Left ventricle myocardium inferior (tissue), 1 donor: Measurements from ENCODE around the gene CCL2. TPM values are rescaled to one million over a fixed set of nuclear protein-coding genes. Genes with fewer than 3 reads are reported as not detected.
"Not testable (repeated sequence)": the region's sequence is repeated elsewhere in the genome, so short reads cannot be mapped to it uniquely, and the experiment has no call there.

ENCODE experiments used
- DNase-seq: peaks from one replicate; pipeline ENCODE4 v3.0.0-alpha.2; 2020
- H3K27ac ChIP-seq: fragments of 200-600 bp; replicated peaks from 2 replicates; pipeline ENCODE4 v1.8.0; 2021
- H3K27me3 ChIP-seq: fragments of 200-600 bp; 2 replicates; pipeline ENCODE4 v1.8.0; 2021; ENCODE audit warnings: low read depth
- H3K36me3 ChIP-seq: fragments of 200-600 bp; 2 replicates; pipeline ENCODE4 v1.8.0; 2021
- H3K4me1 ChIP-seq: fragments of 200-600 bp; 2 replicates; pipeline ENCODE4 v1.8.0; 2021
- H3K4me3 ChIP-seq: fragments of 200-600 bp; 2 replicates; pipeline ENCODE4 v1.8.0; 2021; ENCODE audit warnings: mild to moderate bottlenecking, moderate library complexity
- H3K9me3 ChIP-seq: fragments of 200-600 bp; replicated peaks from 2 replicates; pipeline ENCODE4 v1.8.0; 2021
- CTCF ChIP-seq: fragments of 200-600 bp; IDR thresholded peaks from 2 replicates; pipeline ENCODE4 v1.8.0; 2021; ENCODE audit warnings: antibody characterized with exemption, mild to moderate bottlenecking, borderline replicate concordance
- intact Hi-C: fragments of 100-400 bp; cut with micrococcal nuclease; formaldehyde crosslinking; loops from one replicate; pipeline ENCODE4 v1.11.0; 2022
- total RNA-seq: library from RNA; stranded (reverse); fragmentation: NEBNext Ultra II Directional; extraction: Animal tissue kit (Norgen Biotek cat#: 25700); gene quantifications from one replicate; pipeline ENCODE4 v1.2.1, GENCODE V29; 2021
- donor health status: DM: no; HTN: yes; CAD: no; lungs with severe emphysema.

The CCL2 gene
- total RNA-seq, 1 donor from 2014 or later = 24.3 TPM

- DNase-seq = no peak
- TF ChIP-seq CTCF = no peak
- Histone ChIP-seq H3K4me1 (no peaks in the 10 kb centered on the region), H3K9me3 (peaks cover 12% of the 10 kb centered on the region), H3K27ac (no peak overlapping the region), H3K36me3 (no peaks in the 10 kb centered on the region), H3K4me3 (no peak overlapping the region), H3K27me3 (no peaks in the 10 kb centered on the region)
- intact Hi-C loops = no loop called here
Measured at GRCh38 chr17:34225046-34225445, 30.0 kb upstream of the CCL2 start.

GRCh38 chr17:34226011-34226743 lies 28.9 kb upstream of the CCL2 start:
- intact Hi-C loops = no loop called here
- no peak for TF ChIP-seq CTCF

GRCh38 chr17:34226744-34227034 lies 28.4 kb upstream of the CCL2 start:
- Histone ChIP-seq H3K36me3 (no peaks in the 10 kb centered on the region), H3K4me3 (no peak overlapping the region), H3K4me1 (no peaks in the 10 kb centered on the region), H3K9me3 (peaks cover 16% of the 10 kb centered on the region), H3K27ac (no peak overlapping the region), H3K27me3 (no peaks in the 10 kb centered on the region)
- no peak for DNase-seq
- TF ChIP-seq CTCF = no peak
- intact Hi-C loops = no loop called here

More at GRCh38 chr17:34226011-34226743, 28.9 kb upstream of the CCL2 start:
- no peak for DNase-seq
- Histone ChIP-seq H3K27ac (no peak overlapping the region), H3K4me3 (no peak overlapping the region), H3K27me3 (no peaks in the 10 kb centered on the region), H3K36me3 (no peaks in the 10 kb centered on the region), H3K4me1 (no peaks in the 10 kb centered on the region), H3K9me3 (peaks cover 16% of the 10 kb centered on the region)

GRCh38 chr17:34227293-34227692 lies 27.8 kb upstream of the CCL2 start:
- H3K27ac ChIP-seq, H3K27me3 ChIP-seq, H3K4me1 ChIP-seq, intact Hi-C loops, H3K4me3 ChIP-seq, DNase-seq, H3K36me3 ChIP-seq: not testable (repeated sequence)
- H3K9me3 ChIP-seq = peaks cover 16% of the 10 kb centered on the region

GRCh38 chr17:34227707-34228106 lies 27.4 kb upstream of the CCL2 start:
- no peak for DNase-seq
- intact Hi-C loops = no loop called here
- no peak overlapping the region for H3K27ac ChIP-seq
- no peak for TF ChIP-seq CTCF
- H3K9me3 ChIP-seq = peaks cover 16% of the 10 kb centered on the region
- H3K27me3 ChIP-seq = no peaks in the 10 kb centered on the region
- no peak overlapping the region for H3K4me3 ChIP-seq
- H3K4me1 ChIP-seq = peaks cover 2% of the 10 kb centered on the region
- H3K36me3 ChIP-seq = no peaks in the 10 kb centered on the region

GRCh38 chr17:34228781-34229180 lies 26.3 kb upstream of the CCL2 start:
- Histone ChIP-seq H3K9me3 (peaks cover 16% of the 10 kb centered on the region), H3K27me3 (no peaks in the 10 kb centered on the region), H3K36me3 (no peaks in the 10 kb centered on the region), H3K4me3 (no peak overlapping the region), H3K27ac (no peak overlapping the region), H3K4me1 (peaks cover 13% of the 10 kb centered on the region)
- no peak for DNase-seq
- intact Hi-C loops = no loop called here
- no peak for TF ChIP-seq CTCF
